GM21528 (cell line): Measurements from ENCODE around the gene EEFSEC.

Experiments
- ATAC-seq: cut with Tn5 transposase; IDR thresholded peaks from one replicate; pipeline ENCODE4 v1.9.1; 2021; ENCODE audit warnings: mild to moderate bottlenecking, moderate library complexity; ENCODE audit not compliant: unreplicated experiment, low FRiP score

The EEFSEC gene

DNA sequence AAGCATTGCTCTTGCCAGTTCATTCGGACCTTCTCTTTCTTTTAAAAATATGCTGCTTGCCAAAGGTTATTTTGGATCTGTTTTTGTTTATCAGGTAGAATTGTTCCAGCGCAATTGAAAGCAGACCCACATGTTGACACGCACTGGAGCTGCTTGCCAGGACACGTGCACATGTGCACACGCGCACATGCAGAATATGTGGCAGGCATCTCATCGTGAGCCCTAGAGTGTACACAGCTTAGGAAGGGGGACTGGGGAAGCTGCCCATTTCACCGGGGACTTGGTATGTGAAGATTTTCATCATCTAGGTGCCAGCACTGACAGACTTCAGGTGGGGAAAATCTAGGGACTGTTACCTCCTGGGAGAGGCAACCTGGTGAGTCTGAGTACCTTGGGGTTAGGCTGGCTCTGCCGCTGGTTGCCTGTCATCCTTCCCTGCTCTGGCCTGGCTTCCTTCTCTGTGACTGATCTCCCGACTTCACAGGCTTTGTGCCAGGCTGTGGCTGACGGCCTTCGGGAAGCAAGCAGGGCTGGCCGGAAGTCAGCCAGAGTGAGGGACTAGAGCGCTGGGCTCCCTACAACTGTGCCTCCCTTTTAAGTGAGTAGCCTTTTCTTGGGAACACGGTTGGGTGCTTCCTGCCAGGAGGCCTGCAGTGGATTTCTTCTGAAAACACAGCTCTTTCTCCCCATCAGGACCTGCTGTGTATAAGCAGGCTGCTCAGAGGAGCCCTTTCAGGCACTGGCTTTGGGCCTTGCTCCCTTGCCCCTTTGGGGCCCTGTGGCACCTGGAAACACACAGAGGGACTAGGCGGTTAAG, 129.3 kb downstream of the EEFSEC start:
- no peak for ATAC-seq

DNA sequence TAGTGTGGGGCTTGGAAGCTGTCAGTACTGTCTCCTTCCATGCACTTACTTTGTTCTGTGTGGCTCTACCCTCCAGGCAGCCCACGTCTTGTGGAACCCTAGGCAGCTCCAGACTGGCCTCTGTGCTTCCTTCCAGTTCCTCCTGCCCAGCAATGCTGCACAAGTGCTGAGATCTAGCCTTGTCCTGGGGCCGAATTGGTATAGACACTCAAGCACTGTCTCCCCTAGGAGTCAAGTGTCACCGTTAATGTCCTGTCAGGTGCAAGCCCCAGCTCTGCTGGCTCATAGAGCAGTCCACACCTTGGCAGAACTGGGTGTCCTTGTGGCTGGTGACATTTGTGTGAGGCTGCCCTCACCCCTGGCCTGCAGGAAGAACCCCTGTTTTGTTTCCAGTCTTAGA, 130.1 kb downstream of the EEFSEC start:
- no peak for ATAC-seq

GRCh38 chr3:128285042-128285966, 132.0 kb downstream of the EEFSEC start:
- no peak for ATAC-seq

DNA sequence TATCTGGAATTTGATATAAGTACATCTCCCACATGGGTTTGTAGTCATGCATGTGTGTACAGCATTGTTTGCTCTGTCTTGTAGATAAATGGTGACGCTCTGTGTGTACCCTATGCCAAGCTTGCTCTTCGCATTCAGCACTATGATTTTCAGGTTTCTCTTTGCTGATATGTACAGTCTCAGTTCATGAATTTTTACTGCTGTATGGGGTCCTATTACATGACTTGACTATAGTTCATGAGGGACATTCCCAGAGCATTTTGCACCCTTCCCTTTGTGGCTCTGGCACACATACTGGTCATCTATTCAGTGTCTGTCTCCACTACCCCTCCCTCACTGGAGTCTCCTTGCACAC, 132.7 kb downstream of the EEFSEC start:
- no peak for ATAC-seq

- ATAC-seq: no peak
Observed at GRCh38 chr3:128286691-128287090, 133.4 kb downstream of the EEFSEC start.

GRCh38 chr3:128287216-128287615, 133.9 kb downstream of the EEFSEC start:
- no peak for ATAC-seq

DNA sequence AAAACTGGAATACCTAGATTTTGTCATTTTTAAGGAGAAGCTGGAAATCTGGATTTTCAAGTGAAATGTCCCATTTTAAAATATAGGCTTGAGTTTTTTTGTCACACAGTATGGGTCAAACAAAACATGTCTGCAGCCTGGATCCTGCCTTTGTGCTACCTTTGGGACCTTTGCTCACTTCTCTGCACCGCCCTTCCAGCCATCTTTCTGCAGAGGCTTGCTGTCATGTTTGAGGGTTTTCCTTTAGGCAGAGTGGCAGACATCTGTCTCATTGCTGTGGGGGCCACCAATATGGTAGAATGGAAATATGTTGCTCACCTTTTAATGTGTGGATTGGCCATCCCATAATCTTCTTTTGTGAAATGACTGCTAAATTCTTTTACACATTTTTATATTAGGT, 136.3 kb downstream of the EEFSEC start:
- no peak for ATAC-seq

GRCh38 chr3:128290484-128290883, 137.2 kb downstream of the EEFSEC start:
- no peak for ATAC-seq

DNA sequence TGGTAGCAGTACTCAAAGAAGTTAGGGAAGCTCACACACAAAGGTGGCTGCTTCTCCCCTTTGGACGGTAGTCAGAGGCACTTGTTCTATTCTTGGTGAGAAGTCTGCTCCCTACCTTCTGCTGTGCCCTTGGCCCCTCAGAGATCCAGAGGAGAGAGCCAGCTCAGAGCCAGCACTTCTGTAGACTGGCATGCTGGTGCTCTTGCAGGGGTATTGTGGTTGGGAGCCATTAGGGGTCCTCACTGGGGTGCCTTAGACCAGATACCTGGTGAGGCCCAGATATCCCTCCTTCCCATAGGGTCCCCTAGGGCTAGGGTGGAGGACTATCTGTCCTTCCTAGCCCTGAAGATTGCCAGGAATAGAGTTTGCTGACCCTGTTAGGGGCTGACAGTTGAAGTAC, 140.6 kb downstream of the EEFSEC start:
- ATAC-seq: no peak

- ATAC-seq: no peak
Observed at GRCh38 chr3:128294999-128295468, 141.8 kb downstream of the EEFSEC start.

GRCh38 chr3:128296469-128297251, 143.4 kb downstream of the EEFSEC start:
- no peak for ATAC-seq

GRCh38 chr3:128297401-128298138, 144.3 kb downstream of the EEFSEC start:
- no peak for ATAC-seq

DNA sequence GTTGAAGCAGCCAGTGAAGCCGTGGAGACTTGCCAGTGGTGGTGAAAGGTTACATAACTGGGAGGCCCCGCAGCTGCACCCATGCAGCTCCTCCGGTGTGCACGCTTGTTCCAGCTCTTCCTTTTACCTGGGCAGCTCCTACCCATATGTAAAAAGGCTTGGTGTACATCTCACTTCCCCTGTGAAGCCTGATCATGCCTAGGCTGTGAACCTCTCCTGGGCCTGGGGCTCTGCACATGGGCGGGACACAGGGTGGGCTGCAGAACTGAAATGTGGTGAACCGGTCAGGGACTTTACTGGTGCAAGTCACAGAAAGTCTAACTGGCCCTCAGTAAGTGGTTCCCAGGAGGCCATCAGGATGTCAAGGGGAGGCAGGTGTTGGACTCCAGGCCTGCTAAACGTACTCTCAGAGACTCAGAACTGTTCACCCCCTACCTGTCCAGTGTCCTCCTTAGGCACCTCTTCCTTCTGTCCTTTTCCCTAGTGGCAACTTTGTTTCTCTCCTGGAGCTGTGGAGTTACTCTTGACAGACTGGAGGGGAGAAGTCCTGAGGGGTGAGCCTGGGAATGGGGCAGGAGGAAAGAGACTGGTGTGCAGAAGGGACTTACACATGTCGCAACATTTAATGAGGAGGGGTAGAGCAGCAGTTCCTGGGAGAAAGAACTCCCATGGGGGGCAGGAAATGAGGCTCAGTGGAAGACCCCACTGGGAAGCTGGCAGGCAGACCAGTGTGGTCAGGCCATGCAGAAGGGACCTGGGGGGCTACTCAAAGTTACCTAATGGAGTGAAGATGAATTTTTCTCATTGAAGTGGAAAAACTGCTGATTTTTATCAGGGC, 148.1 kb downstream of the EEFSEC start:
- ATAC-seq: no peak

GRCh38 chr3:128306481-128306880, 153.2 kb downstream of the EEFSEC start:
- no peak for ATAC-seq

- ATAC-seq: no peak
Observed at GRCh38 chr3:128307029-128307633, 153.8 kb downstream of the EEFSEC start.

GRCh38 chr3:128307781-128308469, 154.6 kb downstream of the EEFSEC start:
- no peak for ATAC-seq

- no peak for ATAC-seq
Observed at GRCh38 chr3:128309026-128309425, 155.7 kb downstream of the EEFSEC start.
